Measurements from ENCODE around the gene HOXA11.
A peak's percentile ranks its signal among the peaks of the same experiment; 100 is the strongest.

The HOXA11 gene

GRCh38 chr7:27197137-27198042, 12.4 kb upstream of the HOXA11 start:
- H3K27ac ChIP-seq: no peak overlapping the region
- TF ChIP-seq ZFX (IDR thresholded peaks at IDR 0.05; ENCODE audit: borderline replicate concordance) (no peak), CTCF (IDR thresholded peaks at IDR 0.05) (no peak)

GRCh38 chr7:27196287-27196767, 11.3 kb upstream of the HOXA11 start:
- TF ChIP-seq CTCF (IDR thresholded peaks at IDR 0.05): peak; percentile 93
- TF ChIP-seq ZFX (IDR thresholded peaks at IDR 0.05; ENCODE audit: borderline replicate concordance): no peak
- H3K27ac ChIP-seq: no peak overlapping the region

GRCh38 chr7:27194686-27195379, 9.8 kb upstream of the HOXA11 start:
- no peak overlapping the region for H3K27ac ChIP-seq
- TF ChIP-seq CTCF (IDR thresholded peaks at IDR 0.05) (no peak), ZFX (IDR thresholded peaks at IDR 0.05; ENCODE audit: borderline replicate concordance) (no peak)

- TF ChIP-seq CTCF (IDR thresholded peaks at IDR 0.05): no peak
- TF ChIP-seq ZFX (IDR thresholded peaks at IDR 0.05; ENCODE audit: borderline replicate concordance): no peak
- no peak overlapping the region for H3K27ac ChIP-seq
Observed at GRCh38 chr7:27194002-27194352, 8.9 kb upstream of the HOXA11 start.

- TF ChIP-seq ZFX (IDR thresholded peaks at IDR 0.05; ENCODE audit: borderline replicate concordance) (no peak), CTCF (IDR thresholded peaks at IDR 0.05) (no peak)
- no peak overlapping the region for H3K27ac ChIP-seq
Observed at GRCh38 chr7:27193335-27194001, 8.4 kb upstream of the HOXA11 start.

- no peak for TF ChIP-seq ZFX (IDR thresholded peaks at IDR 0.05; ENCODE audit: borderline replicate concordance)
- no peak overlapping the region for H3K27ac ChIP-seq
Observed at GRCh38 chr7:27192546-27193334, 7.7 kb upstream of the HOXA11 start.
